ENCODE measurements around the gene CEP19.
A peak's percentile ranks its signal among the peaks of the same experiment; 100 is the strongest.

CEP19 gene

DNA sequence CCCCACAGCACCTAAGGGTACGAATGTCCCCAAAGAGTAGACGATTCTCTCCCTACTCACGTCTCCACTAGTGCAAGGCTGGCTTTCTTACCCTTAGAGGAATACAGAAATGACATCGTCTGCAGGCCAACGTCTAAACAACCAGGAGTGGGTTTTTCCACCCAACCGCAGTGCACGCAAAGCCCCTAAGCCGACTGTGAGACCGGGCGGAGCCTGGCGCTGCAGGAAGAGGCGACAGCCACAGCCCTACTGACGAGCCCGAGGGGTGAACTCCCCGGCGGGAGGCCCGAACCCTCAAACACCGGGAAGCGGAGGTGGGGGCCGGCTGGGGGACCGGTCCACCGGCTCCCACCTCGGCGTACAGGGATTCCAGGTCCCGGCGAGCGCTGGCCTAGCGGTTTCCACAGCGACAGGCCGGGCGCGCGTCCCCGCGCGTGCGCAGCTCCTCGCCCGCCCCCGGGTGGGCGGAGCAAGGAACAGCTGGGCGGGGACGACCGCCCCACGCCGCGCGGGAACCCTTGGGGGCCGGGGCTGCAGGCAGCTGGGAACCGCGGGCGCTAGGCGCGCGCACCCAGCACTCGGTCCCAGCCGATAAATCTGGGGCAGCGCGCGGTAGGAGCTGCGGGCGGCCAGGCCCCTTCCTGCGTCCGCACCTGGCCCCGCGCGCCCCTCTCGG lies at the start of gene CEP19, which contains the start of gene PIGX:
CEP19 (minus strand) TSS at position 413 of the 676 bp plus-strand sequence. CDS start 3,593 bp downstream, outside the sequence.
PIGX (plus strand) TSS at position 540 of the 676 bp plus-strand sequence.
- no peak for DNase-seq (ENCODE audit: low read depth, low spot score)
- CTCF ChIA-PET = interaction anchor here (0.8 to 1.7 kb wide), 3 partner anchors 11 to 26 kb away, joined by 3 to 8 read pairs (median 4); no protein-coding TSS in a partner anchor
- POLR2A ChIA-PET = interaction anchor here (0.9 to 1.6 kb wide), 2 partner anchors 28 to 155 kb away, joined by 4 to 9 read pairs; partner anchors contain the start of genes PAK2 and SENP5
- TF ChIP-seq CTCF (IDR thresholded peaks at IDR 0.05; ENCODE audit: insufficient read depth, low read length, missing control alignments) = no peak
- peak within 1 kb of the TSS; percentile 92 for H3K4me3 ChIP-seq (ENCODE audit: low read depth, low read length)

- no peak for TF ChIP-seq CTCF (IDR thresholded peaks at IDR 0.05; ENCODE audit: insufficient read depth, low read length, missing control alignments)
- no peak overlapping the region for H3K4me3 ChIP-seq (ENCODE audit: low read depth, low read length)
- ChIA-PET CTCF (no interaction called here), POLR2A (no interaction called here)
- no peak for DNase-seq (ENCODE audit: low read depth, low spot score)
Observed at GRCh38 chr3:196757876-196758739, 46.1 kb upstream of the CEP19 start.

DNA sequence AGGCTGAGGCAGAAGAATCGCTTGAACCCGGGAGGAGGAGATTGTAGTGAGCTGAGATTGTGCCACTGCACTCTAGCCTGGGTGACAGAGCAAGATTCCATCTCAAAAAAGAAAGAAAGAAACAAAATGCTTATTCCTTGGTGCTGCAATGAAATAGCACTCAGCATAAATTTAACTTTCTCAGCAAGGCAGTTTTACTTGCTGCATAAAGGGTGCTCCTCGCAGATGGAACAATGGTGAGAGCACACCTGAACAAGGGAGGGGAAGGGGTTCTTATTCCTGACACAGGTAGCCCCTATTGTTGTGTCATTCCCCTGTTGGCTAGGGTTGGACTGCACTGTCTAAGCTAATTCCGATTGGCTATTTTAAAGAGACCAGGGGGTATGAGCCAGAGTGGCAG lies 44.7 kb upstream of the CEP19 start:
- no peak for DNase-seq (ENCODE audit: low read depth, low spot score)
- H3K4me3 ChIP-seq (ENCODE audit: low read depth, low read length) = no peak overlapping the region
- ChIA-PET POLR2A (no interaction called here), CTCF (no interaction called here)
- no peak for TF ChIP-seq CTCF (IDR thresholded peaks at IDR 0.05; ENCODE audit: insufficient read depth, low read length, missing control alignments)

DNA sequence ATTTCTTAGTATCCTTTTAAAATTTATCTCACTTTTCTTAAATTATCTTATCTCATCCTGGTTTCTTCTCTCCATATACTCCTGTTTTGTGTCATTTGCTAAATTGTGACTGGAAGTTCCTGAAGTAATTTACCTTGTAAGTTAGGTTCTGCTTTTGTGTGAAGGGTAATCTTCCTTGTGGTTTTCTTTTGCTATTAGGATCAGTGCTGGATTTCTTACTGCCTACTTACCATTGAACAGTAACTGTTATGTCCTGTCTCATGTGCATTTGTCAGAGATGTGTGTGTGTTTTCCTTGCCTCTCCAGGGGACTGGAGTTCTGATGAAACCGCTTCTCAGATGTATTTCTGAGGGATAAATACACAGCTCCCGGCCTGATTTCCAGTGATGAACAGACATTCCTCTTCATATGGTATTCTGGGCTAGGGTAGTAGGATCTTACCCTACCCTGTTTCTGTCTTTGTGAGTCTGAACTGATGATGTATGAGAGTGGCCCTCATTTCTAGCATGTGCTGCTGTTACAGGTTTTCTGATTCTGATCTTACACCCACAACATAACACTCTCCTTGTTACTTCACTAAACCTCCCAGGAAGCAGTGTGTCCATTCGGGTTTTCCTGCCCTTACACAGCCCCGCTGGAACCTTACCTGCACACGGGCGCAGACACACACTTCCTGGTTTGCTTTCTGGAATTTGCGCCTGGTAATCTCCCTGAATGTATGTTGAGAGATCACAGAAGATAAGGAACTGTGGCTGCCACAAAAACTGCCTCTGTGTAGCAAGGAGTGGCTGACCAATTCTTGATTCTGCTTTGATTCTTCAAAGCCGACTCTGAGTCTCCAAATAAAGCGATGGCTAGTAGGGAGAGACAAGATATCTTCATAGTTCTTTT lies 42.3 kb upstream of the CEP19 start:
- no peak for TF ChIP-seq CTCF (IDR thresholded peaks at IDR 0.05; ENCODE audit: insufficient read depth, low read length, missing control alignments)
- no peak for DNase-seq (ENCODE audit: low read depth, low spot score)
- ChIA-PET POLR2A (no interaction called here), CTCF (no interaction called here)
- H3K4me3 ChIP-seq (ENCODE audit: low read depth, low read length) = no peak overlapping the region

DNA sequence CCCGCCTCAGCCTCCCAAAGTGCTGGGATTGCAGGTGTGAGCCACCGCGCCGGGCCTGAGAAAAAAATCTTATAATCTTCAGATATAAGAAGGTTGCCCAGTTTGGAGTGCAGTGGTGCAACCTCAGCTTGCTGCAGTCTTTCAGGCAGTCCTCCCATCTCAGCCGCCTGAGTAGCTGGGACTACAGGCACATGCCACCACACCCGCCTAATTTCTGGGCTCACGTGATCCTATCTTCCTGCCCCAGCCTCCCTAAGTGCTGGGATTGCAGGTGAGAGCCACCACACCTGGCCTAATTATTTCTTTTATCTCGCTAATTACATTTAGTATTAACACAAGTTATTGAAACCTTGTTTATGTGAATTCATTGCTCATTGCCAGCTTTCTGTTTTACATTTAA lies 41.2 kb upstream of the CEP19 start:
- ChIA-PET POLR2A (no interaction called here), CTCF (no interaction called here)
- H3K4me3 ChIP-seq (ENCODE audit: low read depth, low read length) = no peak overlapping the region
- no peak for DNase-seq (ENCODE audit: low read depth, low spot score)
- TF ChIP-seq CTCF (IDR thresholded peaks at IDR 0.05; ENCODE audit: insufficient read depth, low read length, missing control alignments) = no peak

Data from AG04449 (cell line).